ENCODE results near the gene VPS26A.

- TF ChIP-seq EZH2 (IDR thresholded peaks at IDR 0.05; ENCODE audit: borderline replicate concordance), result no peak
- TF ChIP-seq CTCF (IDR thresholded peaks at IDR 0.05; ENCODE audit: poor library complexity), result no peak
- TF ChIP-seq EZH2phosphoT487 (IDR thresholded peaks at IDR 0.05; ENCODE audit: low read depth, severe bottlenecking, unreplicated experiment), result no peak
Observed at GRCh38 chr10:69218831-69219230, 94.9 kb downstream of the VPS26A start.

All from hepatocyte (in vitro differentiated cells).